SIG-M5 treated with dmso at 0.1 percent for 504 hours (cell line): ENCODE data around the gene OR3A2.
"Not testable (repeated sequence)": the region's sequence is repeated elsewhere in the genome, so short reads cannot be mapped to it uniquely, and the experiment has no call there.

ENCODE experiments used
- DNase-seq: peaks from one replicate; lab custom pipeline; 2025; ENCODE audit not compliant: unreplicated experiment; lab: John Stamatoyannopoulos, UW

OR3A2 gene

DNA sequence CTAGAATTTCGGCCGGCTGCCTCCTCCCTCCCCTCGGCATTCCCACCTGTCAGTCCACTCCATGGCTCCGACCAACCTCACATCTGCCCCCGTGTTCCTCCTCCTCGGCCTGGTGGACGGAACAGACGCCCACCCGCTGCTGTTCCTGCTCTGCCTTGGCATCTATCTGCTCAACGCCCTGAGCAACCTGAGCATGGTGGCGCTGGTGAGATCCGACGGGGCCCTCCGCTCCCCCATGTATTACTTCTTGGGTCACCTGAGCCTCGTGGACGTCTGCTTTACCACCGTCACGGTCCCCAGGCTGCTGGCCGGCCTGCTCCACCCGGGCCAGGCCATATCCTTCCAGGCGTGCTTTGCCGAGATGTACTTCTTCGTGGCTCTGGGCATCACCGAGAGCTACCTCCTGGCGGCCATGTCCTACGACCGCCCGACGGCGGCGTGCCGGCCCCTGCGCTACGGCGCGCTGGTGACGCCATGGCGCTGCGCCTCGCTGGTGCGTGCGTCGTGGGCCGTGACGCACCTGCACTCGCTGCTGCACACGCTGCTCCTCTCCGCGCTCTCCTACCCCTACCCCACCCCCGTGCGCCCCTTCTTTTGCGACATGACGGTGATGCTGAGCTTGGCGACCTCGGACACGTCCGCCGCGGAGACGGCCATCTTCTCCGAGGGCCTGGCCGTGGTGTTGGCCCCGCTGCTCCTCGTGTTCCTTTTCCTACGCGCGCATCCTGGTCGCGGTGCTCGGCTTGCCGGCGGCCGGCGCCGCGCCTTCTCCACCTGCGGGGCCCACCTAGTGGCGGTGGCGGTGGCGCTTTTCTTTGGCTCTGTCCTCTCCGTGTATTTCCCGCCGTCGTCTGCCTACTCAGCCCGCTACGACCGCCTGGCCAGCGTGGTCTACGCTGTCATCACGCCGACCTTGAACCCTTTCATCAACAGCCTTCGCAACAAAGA lies at the start of gene OR3A2:
OR3A2 (minus strand) TSS at position 440 of the 948 bp plus-strand sequence.
- no peak for DNase-seq

DNA sequence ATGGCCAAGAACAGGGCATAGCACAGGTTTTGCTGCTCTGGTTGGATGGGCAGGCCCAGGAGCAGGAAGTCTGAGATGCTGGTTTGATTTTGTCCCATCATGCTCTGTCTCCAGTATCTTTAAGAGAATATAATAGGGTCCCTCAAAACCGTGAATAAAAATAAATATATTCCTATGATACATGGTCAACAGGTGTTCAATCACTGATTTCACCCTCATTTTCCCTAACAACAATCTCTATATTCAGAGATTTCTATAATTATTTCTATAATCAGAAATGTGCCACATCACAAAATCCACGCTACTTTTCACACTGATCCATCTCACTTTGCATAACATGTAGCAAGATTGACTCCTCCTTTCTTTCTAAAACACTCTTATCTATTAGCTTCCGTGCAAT lies 47.6 kb upstream of the OR3A2 start, which contains the start of gene OR1E2:
OR1E2 (minus strand) TSS at position 101 of the 400 bp plus-strand sequence; CDS start at position 101, 0 bp downstream.
- DNase-seq, result no peak

DNA sequence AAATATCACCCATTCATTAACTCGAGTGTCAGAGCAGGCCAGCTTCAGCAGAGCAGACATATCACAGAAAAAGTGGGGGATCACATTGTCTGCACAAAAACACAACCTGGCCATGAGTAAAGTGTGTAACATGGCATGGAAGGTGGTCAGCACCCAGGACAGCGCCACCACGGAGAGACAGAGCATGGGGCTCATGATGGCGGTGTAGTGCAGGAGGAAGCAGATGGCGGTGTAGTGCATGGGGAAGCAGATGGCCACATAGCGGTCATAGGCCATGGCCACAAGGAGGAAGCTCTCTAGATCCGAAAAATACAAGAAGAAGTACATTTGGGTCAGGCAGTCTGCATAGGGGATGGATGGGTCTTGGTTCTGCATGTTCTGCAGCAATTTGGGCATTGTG lies 47.1 kb upstream of the OR3A2 start:
- DNase-seq, result peak; percentile 44

DNA sequence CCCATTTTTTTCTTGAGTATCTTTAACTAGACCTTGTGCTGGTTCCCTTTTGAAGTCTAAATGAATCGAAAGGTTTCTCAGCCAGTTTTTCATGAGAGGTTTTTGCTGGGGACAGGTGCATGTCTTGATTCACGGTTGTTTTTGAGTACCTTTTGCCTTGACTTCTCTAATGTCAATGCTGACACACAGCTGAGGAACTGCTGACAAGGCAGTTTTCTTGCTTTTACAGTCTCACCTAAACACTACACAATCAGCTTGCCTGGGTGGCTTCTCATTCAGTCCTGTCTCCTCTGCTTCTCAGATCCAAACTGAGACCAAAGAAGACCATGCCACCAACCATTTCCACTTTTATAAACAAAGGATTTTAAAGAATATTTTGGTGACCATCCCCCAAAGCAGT lies 32.1 kb upstream of the OR3A2 start:
- no peak for DNase-seq

DNA sequence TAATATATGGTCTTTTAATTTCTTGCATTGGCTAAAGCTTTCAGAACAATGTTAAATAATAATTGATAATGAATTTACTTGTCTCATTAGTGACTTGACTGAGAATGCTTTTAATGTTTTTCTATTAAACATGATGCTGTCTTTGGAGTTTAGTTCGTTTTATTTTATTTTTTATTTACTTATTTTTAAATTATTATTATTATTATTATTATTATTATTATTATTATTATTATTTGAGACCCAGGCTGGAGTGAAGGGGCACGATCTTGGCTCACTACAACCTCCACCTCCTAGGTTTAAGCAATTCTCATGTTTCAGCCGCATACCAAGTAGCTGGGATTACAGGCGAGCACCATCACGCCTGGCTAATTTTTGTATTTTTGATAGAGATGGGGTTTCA lies 29.5 kb upstream of the OR3A2 start:
- DNase-seq, result no peak

DNA sequence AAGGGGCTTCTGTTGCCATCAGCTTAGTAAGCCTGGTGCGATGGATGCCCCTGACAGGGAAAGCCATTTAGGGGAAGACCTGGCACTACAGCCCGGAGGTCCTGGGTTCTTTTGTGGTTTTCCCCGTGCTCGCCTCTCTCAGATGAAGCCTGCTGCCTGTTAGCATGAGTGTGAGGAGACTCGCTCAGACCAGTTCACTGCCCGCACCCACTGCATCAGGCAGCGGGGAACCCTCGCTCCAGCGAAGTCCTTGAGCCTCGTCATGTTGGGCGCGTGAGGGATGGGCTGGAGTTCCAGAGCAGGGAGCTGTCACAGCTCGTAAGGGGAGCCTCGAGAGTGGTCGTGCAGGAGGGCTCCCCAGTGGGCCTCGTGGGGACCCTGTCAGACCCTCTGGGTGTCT lies 26.1 kb upstream of the OR3A2 start:
- not testable (repeated sequence) for DNase-seq

DNA sequence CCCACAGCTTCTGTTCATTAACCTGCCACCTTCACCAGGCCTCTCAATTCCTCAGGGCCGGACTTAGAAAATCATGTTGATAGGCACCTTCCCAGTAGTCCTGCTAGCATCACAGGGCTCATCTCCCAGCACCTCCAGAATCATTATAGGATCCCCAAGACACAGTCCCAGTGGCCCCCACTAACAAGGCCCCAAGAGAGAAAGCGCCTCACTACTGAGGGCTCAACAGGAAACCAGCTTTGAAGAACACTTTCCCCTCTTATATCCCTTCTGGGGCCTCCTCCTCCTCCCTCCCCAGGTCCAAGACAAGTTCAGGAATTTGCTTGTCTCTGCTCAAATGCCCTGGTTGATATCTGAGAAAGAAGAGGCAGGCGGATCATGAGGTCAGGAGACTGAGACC lies 25.0 kb upstream of the OR3A2 start, which contains the start of gene OR3A3:
OR3A3 (plus strand) TSS at position 301 of the 400 bp plus-strand sequence.
- no peak for DNase-seq

DNA sequence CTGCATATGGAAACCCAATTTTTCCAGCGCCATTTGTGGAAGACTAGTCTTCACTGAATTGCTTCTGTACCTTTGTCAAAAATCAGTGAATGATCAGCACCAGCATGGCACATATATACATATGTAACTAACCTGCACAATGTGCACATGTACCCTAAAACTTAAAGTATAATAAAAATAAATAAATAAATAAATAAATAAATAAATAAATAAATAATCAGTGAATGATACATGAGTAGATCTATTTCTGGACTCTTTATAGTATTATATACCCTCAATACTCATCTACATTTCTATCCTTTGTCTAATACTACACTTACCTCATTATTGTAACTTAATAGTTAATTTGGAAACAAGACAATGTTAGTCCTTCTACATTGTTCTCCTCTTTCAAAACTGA lies 17.7 kb upstream of the OR3A2 start:
- not testable (repeated sequence) for DNase-seq

DNA sequence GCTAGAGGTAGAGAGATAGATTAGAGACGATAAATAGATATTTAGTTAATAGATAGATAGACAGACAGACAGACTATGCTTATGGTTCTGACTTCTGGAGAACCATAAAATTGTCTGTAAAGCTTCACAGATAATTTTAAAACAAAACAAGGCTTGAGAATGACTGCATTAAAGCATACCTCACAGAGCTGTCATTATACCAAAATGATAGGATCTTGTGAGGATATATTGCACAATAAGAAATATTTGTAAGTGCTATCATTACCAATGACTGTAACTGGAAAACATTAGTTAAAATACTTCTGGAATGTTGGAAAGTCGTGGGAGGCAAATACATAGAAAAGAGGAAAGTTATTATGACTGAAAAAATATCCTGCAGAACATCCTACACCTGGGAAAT lies 15.7 kb upstream of the OR3A2 start:
- DNase-seq, result no peak

DNA sequence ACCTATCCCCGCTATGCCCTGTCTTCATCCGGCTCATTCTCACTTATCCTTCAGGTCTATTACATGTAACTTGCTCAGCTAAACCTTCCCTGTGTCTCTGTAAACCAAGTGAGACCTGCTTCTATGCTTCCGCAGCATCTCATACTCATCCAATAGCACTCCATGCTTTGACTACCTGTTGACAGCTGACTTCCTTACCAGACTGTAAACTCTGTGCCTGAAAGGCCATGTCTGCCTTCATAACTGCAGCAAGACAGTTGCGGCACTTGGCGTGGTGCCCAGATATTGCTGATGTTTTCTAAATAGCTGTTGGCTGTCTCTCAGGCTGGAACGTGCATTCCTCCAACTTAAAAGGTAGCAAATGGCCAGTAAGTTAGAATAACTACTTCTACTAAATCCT lies 13.9 kb upstream of the OR3A2 start:
- DNase-seq, result no peak

DNA sequence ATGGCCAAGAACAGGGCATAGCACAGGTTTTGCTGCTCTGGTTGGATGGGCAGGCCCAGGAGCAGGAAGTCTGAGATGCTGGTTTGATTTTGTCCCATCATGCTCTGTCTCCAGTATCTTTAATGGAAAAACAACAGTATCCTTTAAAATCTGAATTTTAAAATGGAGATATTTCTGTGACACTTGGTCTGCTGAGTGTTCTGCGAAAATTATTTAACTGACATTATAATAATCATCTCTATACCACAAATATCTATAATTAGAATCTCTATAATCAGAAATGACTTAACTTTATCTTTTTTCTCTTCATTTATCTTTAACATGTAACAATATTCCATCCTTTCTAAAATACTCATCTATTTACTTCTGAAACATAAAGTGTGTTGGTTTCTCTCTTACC lies 12.2 kb upstream of the OR3A2 start, which contains the start of gene OR1E1:
OR1E1 (minus strand) TSS at position 101 of the 400 bp plus-strand sequence; CDS start at position 101, 0 bp downstream.
- DNase-seq, result no peak

DNA sequence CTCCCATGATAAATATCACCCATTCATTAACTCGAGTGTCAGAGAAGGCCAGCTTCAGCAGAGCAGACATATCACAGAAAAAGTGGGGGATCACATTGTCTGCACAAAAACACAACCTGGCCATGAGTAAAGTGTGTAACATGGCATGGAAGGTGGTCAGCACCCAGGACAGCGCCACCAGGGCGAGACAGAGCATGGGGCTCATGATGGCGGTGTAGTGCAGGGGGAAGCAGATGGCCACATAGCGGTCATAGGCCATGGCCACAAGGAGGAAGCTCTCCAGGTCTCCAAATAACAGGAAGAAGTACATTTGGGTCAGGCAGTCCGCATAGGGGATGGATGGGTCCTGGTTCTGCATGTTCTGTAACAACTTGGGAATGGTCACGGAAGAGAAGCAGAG lies 11.7 kb upstream of the OR3A2 start:
- DNase-seq, result not testable (repeated sequence)

DNA sequence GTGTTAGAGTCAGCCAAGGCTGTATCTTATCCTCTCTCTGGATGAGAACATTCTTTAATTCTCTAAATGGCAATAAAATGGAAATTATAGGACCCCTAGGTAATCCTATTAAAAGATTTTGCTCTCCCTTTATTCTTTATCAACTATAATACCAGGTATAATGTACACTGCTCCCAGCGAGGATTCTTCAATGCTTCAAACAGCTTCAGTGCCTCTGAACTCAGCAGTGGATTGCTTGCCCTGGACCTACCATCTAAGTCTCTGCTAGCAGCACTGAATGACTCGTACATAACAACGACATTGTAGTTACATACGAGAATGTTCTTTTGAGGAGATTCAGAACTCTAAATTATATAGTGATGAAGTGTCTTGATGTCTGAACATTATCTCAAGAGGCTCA lies 3.7 kb upstream of the OR3A2 start:
- DNase-seq, result no peak

DNA sequence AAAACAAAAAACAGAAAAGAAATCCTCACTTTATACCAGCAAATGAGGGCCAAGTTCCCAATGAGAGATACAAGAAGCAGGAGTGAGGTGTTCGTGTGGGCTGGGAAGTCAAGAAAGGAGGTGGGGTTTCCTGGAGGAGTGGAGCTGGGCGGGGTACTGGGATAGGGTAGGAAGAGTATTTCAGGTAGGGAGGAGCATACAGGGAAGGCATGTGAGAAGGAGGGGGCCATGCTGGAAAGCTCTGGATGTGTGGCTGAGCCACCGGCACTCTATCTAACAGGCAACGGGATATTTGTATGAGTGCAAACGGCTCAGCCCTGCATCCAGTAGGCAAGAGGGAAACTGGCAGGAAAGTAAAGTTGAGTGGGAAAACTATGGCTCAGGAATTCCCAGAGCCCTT lies 4.2 kb downstream of the OR3A2 start:
- no peak for DNase-seq

DNA sequence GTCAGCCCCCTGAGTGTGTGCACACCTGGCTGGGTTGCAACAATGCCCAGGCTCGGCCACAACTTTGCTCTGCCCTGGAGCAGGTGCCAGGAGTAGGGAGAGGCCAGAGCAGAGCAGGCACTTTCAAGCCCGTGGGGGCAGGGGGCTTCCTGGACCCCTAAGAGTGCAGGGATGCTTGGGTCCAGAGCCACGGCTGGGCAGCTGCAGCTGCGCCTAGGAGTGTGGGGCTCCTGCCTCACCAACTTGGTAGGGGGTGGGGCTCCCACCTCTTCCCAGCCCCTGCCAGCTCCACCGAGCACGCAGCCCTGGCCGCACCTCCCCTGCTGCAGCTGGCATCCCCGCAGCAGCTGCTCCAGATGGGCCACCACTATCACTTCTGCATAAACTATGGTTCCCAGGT lies 7.8 kb downstream of the OR3A2 start:
- no peak for DNase-seq

DNA sequence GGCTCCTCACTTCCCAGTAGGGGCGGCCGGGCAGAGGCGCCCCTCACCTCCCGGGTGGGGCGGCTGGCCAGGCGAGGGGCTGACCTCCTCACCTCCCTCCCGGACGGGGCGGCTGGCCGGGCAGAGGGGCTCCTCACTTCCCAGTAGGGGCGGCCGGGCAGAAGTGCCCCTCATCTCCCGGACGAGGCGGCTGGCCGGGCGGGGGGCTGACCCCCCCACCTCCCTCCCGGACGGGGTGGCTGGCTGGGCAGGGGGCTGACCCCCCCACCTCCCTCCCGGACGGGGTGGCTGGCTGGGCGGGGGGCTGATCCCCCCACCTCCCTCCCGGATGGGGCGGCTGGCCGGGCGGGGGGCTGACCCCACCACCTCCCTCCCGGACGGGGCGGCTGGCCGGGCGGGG lies 14.9 kb downstream of the OR3A2 start:
- DNase-seq, result not testable (repeated sequence)

DNA sequence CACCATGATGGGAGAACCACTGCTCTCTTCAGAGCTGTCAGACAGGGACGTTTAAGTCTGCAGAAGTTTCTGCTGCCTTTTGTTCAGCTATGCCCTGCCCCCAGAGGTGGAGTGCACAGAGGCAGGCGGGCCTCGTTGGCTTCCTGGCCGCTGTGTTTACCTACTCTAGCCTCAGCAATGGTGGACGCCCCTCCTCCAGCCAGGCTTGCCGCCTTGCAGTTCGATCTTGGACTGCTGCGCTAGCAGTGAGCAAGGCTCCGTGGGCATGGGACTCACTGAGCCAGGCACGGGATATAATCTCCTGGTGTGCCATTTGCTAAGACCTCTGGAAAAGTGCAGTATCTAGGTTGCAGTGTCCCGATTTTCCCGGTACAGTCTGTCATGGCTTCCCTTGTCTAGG lies 43.3 kb downstream of the OR3A2 start:
- DNase-seq, result not testable (repeated sequence)

DNA sequence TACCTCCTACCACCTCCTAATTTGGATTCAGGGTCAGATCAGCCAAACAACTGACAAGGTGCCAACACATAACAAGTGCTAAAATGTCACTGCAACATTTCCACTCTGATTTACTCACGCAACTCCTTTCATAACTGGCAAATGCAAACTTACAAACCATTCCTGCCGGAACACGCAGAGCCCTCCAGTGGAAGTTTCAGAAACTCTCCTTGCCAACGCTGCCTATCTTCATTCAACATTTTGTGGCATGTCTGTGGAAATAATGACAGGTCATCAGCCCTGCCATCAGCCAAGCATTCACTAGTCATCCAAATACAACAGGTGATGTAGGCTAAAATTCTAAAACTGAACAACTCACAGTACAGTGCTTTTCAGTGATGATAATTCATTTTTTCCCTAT lies 50.2 kb downstream of the OR3A2 start:
- DNase-seq, result peak; percentile 14

DNA sequence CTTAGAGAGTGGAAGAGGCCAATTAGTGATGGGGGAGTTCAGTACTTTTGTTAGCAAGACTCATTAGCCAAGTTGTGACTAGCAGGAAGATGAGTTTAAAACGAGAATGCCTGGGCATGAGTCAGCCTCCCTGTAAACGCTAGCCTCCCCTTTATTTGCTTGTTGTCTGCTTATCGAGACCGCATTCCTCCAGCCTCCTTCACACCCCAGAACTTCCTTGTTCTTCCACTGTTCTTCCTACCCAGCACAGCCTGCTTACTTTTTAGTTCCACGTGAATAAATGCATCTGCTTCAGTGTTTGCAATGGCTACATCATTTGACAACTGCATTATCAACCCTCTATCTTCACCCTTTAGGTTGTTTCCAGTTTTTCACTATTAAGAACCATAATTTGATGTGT lies 67.8 kb downstream of the OR3A2 start:
- no peak for DNase-seq

DNA sequence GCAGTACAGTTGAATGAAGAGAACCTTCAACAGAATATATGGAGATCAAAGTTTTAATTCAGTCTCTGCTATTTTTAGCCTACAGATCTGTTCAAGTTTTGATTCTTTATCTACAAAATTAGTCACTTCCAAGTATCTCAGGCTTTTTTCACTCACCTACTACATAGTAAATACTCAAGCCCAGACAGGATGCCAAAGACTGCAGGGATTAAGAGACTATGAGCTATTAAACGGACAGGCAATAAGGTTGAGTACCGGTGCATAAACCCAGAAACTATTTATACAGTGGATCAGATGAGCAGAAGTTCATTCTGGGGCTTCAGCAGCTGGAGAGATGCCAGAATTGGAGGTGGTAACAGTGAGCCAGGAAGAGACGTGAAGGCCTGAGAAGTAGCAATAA lies 69.3 kb downstream of the OR3A2 start:
- no peak for DNase-seq

DNA sequence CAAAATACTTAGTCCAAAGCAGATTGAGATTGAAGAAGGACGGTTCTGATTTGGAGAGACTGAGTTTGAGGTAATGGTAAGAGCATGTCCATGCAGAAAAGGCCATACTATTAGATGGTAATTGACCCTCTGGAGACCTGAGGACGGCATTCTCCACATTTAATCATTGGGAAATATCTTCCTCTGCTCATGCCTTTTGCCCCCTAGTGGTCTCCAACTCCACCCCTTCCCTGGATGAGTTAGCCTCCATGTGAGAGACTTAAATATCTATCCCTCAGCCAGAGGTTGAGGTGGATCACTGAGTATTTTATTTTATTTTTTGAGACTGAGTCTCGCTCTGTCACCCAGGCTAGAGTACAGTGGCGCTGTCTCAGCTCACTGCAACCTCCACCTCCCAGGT lies 77.5 kb downstream of the OR3A2 start:
- DNase-seq, result no peak

DNA sequence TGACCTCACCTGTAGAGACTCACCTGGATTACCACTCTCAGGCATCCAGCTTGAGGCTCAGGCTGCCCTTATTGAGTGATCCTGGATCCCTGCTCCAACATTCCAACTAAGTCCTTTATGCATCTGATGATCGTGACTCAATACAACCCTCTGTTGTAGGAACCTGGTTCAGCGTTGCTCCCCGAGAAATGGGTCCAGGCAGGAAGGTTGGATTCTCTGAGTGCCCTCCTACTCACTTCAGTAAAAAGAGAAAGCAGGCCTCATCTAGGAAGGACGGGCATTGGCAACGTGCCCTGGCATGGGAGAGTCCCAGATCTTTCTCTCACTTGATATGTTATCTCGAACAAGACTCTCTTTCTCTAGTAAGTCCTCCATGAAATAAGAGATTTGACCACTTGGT lies 87.8 kb downstream of the OR3A2 start, which contains the start of gene OR3A1:
OR3A1 (minus strand) TSS at position 101 of the 400 bp plus-strand sequence. CDS start 5,778 bp downstream, outside the sequence.
- DNase-seq, result no peak
